K562 (cell line): ENCODE data around the gene CFP. TPM values are rescaled to one million over a fixed set of nuclear protein-coding genes. Genes with fewer than 3 reads are reported as not detected.

Experiments
- ATF1 ChIP-seq, 2 experiments: fragments of 450-650 bp in 1 of 2; IDR thresholded peaks; 2 replicates each; pipeline ENCODE4 v1.6.1; 2016; ENCODE audit warnings: missing compliant biosample characterization in 1 of 2, missing genetic modification characterization in 1 of 2
- BRF1 ChIP-seq: IDR thresholded peaks from 3 replicates; pipeline ENCODE4 v1.6.1; 2011; ENCODE audit warnings: borderline replicate concordance, mild to moderate bottlenecking; ENCODE audit not compliant: insufficient read length; ENCODE audit errors: extremely low read depth
- ELF4 ChIP-seq: fragments of 450-650 bp; formaldehyde crosslinking; IDR thresholded peaks from 2 replicates; pipeline ENCODE4 v1.4.0; 2022; ENCODE audit warnings: missing genetic modification characterization
- ESRRA ChIP-seq: fragments of 450-650 bp; IDR thresholded peaks from 2 replicates; pipeline ENCODE4 v1.6.1; 2014; ENCODE audit warnings: low read depth, mild to moderate bottlenecking, moderate library complexity, borderline replicate concordance
- KDM4B ChIP-seq, 2 experiments: fragments of 450-650 bp in 1 of 2; sonication (generic) in 1 of 2; IDR thresholded peaks; 2 replicates each; pipeline ENCODE4 v1.6.1; 2016 to 2017; ENCODE audit warnings: borderline replicate concordance in 2 of 2, antibody characterized with exemption in 1 of 2, low read depth in 1 of 2, mild to moderate bottlenecking in 1 of 2
- KDM5B ChIP-seq: fragments of 200-600 bp; sonication (generic); IDR thresholded peaks from 2 replicates; pipeline ENCODE4 v1.6.1; 2012; ENCODE audit warnings: low read depth, mild to moderate bottlenecking, moderate library complexity, low read length, control low read depth, inconsistent platforms; ENCODE audit not compliant: insufficient replicate concordance
- MYC ChIP-seq, 2 experiments: fragments of 250-450 bp in 1 of 2; sonication (Bioruptor Pico) in 1 of 2; IDR thresholded peaks; 2 replicates each; pipeline versions ENCODE4 v1.5.1 to v1.6.1; 2012 to 2021; ENCODE audit warnings: low read depth in 2 of 2, borderline replicate concordance in 1 of 2, improper control_type of control experiment in 1 of 2, low read length in 1 of 2, mild to moderate bottlenecking in 1 of 2, moderate library complexity in 1 of 2
- TCF7L2 ChIP-seq: fragments of 150-350 bp; IDR thresholded peaks from 2 replicates; pipeline ENCODE4 v1.6.1; 2016; ENCODE audit warnings: low read depth, mild to moderate bottlenecking, low read length, moderate library complexity
- TOE1 ChIP-seq, 2 experiments: fragments of 450-650 bp in 1 of 2; sonication (generic) in 1 of 2; formaldehyde crosslinking in 1 of 2; IDR thresholded peaks; 2 replicates each; pipeline versions ENCODE4 v1.7.1 to v1.8.0; 2016 to 2022; ENCODE audit warnings: borderline replicate concordance in 2 of 2, mild to moderate bottlenecking in 2 of 2, antibody characterized with exemption in 1 of 2, inconsistent platforms in 1 of 2, low read depth in 1 of 2, missing genetic modification reagents in 1 of 2, moderate library complexity in 1 of 2
- ZFX ChIP-seq: sonication (generic); formaldehyde crosslinking; IDR thresholded peaks from 2 replicates; pipeline ENCODE4 v1.8.0; 2022; ENCODE audit warnings: mild to moderate bottlenecking, missing genetic modification reagents, moderate library complexity
- ZNF655 ChIP-seq: fragments of 250-450 bp; sonication (Bioruptor Pico); IDR thresholded peaks from 2 replicates; pipeline ENCODE4 v1.5.0; 2021
- polyA plus RNA-seq, 8 experiments: library from polyadenylated mRNA; depleted of rRNA in 4 of 8; stranded (reverse) in 5 of 8; unstranded in 3 of 8; fragments of >200 nt; fragmentation: Nextera tagmentation in 2 of 8; fragmentation: Illumina TruSeq in 1 of 8; extraction: Ambion mirVana in 2 of 8; extraction: Trizol in 1 of 8; gene quantifications; 2 replicates each; pipeline versions ENCODE4 v1.2.1 to v1.2.3, GENCODE V29; 2011 to 2014; ENCODE audit warnings: inconsistent platforms in 1 of 8, missing spikeins in 1 of 8
- total RNA-seq, 7 experiments: library from RNA; depleted of rRNA in 6 of 7; stranded (reverse); fragments of >200 nt in 6 of 7; fragmentation: Illumina TruSeq in 2 of 7; extraction: Trizol in 2 of 7; gene quantifications; 2 replicates each; pipeline versions ENCODE4 v1.2.1 to v1.2.3, GENCODE V29; 2011 to 2021; ENCODE audit warnings: low replicate concordance in 1 of 7
- TF ChIP-seq, protein P1 (sequence below), 2 experiments: IDR thresholded peaks; 2 replicates each; pipeline ENCODE4 v1.6.1; 2012; ENCODE audit warnings: improper control_type of control experiment in 2 of 2, low read depth in 2 of 2, low read length in 2 of 2, borderline replicate concordance in 1 of 2
- TF ChIP-seq, protein P2 (sequence below), 2 experiments: IDR thresholded peaks in 1 of 2; conservative IDR thresholded peaks in 1 of 2; 2 replicates each; pipeline ENCODE4 v1.6.1; 2016; ENCODE audit warnings: low read depth in 2 of 2, mild to moderate bottlenecking in 1 of 2, missing compliant biosample characterization in 1 of 2, missing genetic modification characterization in 1 of 2, moderate library complexity in 1 of 2
- TF ChIP-seq, protein P3 (sequence below): fragments of 200-800 bp; sonication (Bioruptor generic); IDR thresholded peaks from 2 replicates; pipeline ENCODE4 v1.6.1; 2017; ENCODE audit warnings: missing genetic modification characterization, missing compliant biosample characterization

The CFP gene
- total and polyA plus RNA-seq, 9 of the 15 experiments (the other 6 are each of a cell fraction or from before 2014, with no cell fraction given): 0.18 to 2.0 (median 0.55) TPM

DNA sequence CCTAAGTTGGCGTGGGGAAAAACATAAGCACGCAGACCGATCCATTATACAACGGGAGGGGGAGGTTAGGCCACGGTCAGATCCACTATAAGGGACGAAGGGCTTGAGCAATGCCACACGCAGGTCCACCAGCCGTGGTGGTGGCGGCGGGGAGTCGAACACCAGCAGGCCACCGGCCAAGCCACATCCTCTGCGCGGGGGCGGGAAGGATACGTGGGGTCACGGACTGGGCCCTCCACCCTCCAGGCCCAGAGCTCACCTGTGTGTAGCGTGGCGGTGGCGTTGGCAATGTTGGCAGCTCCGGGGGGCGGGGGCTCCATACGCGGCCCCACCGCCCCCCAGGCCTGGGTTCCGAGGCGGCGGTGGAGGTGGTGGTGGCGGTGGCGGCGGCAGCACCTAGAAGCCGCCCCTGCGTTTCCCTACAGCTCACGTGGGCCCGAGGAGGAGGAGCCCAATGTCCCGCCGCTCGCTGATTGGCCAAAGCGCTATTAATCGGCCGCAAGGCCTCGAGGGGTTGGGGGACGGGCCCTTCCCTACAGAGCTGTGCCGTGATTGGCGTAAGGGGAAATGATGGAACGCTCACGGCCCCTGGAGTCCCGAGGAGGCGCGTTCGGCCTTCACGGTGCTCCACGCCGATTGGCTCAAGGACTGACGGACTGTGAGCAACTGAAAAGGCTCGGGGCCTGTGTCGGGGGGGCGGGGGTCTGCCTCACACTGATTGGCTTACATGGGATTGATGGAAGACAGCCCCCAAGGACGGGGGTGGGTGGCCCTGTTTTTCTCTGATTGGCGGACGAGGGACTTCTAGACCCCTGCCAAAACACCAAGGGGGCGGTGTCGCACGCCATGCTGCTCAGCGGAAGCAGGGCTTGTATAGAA is 20.7 kb upstream of the CFP start, which contains the start of gene ELK1 (continued):
- TF ChIP-seq, protein P1, sequence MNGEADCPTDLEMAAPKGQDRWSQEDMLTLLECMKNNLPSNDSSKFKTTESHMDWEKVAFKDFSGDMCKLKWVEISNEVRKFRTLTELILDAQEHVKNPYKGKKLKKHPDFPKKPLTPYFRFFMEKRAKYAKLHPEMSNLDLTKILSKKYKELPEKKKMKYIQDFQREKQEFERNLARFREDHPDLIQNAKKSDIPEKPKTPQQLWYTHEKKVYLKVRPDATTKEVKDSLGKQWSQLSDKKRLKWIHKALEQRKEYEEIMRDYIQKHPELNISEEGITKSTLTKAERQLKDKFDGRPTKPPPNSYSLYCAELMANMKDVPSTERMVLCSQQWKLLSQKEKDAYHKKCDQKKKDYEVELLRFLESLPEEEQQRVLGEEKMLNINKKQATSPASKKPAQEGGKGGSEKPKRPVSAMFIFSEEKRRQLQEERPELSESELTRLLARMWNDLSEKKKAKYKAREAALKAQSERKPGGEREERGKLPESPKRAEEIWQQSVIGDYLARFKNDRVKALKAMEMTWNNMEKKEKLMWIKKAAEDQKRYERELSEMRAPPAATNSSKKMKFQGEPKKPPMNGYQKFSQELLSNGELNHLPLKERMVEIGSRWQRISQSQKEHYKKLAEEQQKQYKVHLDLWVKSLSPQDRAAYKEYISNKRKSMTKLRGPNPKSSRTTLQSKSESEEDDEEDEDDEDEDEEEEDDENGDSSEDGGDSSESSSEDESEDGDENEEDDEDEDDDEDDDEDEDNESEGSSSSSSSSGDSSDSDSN (IDR thresholded peaks at IDR 0.05; ENCODE audit: borderline replicate concordance in 1 of 2, low read depth in 2 of 2, low read length in 2 of 2): peak in 1 of 2 experiments; percentile 39; a peak in 1 of 4 replicates
- peak; percentile 47; the same call in 1 of the 2 replicates for TF ChIP-seq MYC (IDR thresholded peaks at IDR 0.05; ENCODE audit: low read depth, low read length)
- TF ChIP-seq MYC (CRISPR knock-in tag; IDR thresholded peaks at IDR 0.05; ENCODE audit: borderline replicate concordance, low read depth): no peak
- TF ChIP-seq ZFX (CRISPR knock-in tag): peak; percentile 88
- TF ChIP-seq BRF1: no peak
- TF ChIP-seq, protein P2, sequence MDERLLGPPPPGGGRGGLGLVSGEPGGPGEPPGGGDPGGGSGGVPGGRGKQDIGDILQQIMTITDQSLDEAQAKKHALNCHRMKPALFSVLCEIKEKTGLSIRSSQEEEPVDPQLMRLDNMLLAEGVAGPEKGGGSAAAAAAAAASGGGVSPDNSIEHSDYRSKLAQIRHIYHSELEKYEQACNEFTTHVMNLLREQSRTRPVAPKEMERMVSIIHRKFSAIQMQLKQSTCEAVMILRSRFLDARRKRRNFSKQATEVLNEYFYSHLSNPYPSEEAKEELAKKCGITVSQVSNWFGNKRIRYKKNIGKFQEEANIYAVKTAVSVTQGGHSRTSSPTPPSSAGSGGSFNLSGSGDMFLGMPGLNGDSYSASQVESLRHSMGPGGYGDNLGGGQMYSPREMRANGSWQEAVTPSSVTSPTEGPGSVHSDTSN (CRISPR knock-in tag; IDR thresholded peaks at IDR 0.05; ENCODE audit: low read depth): 0 out of 2 replicates have a peak, but pooled peaks have one; percentile 3
- TF ChIP-seq, protein P2 (tag; conservative IDR thresholded peaks at IDR 0.05; ENCODE audit: low read depth): peak; percentile 74
- no peak for TF ChIP-seq ATF1 (CRISPR knock-in tag; IDR thresholded peaks at IDR 0.05)
- TF ChIP-seq ATF1 (tag; IDR thresholded peaks at IDR 0.05): peak; percentile 81
- 0 out of 2 replicates have a peak, but pooled peaks have one; percentile 42 for TF ChIP-seq ESRRA
- no peak for TF ChIP-seq ZNF655 (CRISPR knock-in tag)
- TF ChIP-seq KDM5B: peak; percentile 36
- TF ChIP-seq ELF4: no peak
- peak; percentile 59; the same call in 1 of the 2 replicates for TF ChIP-seq TCF7L2
- 0 out of 4 replicates have a peak, but pooled peaks of 1 of the 2 experiments have one; percentile 27 for TF ChIP-seq KDM4B (IDR thresholded peaks at IDR 0.05; ENCODE audit: borderline replicate concordance in 2 of 2, low read depth in 1 of 2)
- peak; percentile 46; the same call in 1 of the 2 replicates for TF ChIP-seq TOE1 (IDR thresholded peaks at IDR 0.05; ENCODE audit: borderline replicate concordance)
- TF ChIP-seq TOE1 (CRISPR knock-in tag; IDR thresholded peaks at IDR 0.05; ENCODE audit: borderline replicate concordance, low read depth): no peak
- TF ChIP-seq, protein P3, sequence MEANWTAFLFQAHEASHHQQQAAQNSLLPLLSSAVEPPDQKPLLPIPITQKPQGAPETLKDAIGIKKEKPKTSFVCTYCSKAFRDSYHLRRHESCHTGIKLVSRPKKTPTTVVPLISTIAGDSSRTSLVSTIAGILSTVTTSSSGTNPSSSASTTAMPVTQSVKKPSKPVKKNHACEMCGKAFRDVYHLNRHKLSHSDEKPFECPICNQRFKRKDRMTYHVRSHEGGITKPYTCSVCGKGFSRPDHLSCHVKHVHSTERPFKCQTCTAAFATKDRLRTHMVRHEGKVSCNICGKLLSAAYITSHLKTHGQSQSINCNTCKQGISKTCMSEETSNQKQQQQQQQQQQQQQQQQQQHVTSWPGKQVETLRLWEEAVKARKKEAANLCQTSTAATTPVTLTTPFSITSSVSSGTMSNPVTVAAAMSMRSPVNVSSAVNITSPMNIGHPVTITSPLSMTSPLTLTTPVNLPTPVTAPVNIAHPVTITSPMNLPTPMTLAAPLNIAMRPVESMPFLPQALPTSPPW: peak; percentile 94
